HG03575 (cell line): ENCODE measurements around the gene APEX1.
"Not testable (repeated sequence)": the region's sequence is repeated elsewhere in the genome, so short reads cannot be mapped to it uniquely, and the experiment has no call there.

Experiments
- ATAC-seq: cut with Tn5 transposase; IDR thresholded peaks from one replicate; pipeline ENCODE4 v1.9.1; 2021; ENCODE audit not compliant: unreplicated experiment, insufficient number of reproducible peaks, low FRiP score; ENCODE audit errors: extremely low read depth

The APEX1 gene

DNA sequence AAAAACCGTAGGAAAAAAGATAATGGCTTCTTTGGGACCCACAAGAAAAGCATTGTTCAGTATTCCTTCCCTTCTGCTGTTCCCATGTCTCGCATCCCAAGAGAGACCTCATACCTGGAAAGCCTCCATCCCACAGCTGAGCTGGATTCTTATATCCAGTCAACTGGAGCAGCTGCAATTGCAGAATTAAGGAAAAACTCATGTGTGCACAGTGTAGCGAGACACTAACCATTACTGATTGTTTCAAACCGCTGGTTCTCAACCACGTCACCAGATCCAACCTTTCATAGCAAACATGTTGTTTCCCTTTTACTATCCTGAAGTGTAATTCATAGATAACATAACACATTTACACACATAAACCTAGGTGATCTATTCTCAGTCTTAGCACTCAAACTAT lies 44.9 kb downstream of the APEX1 start:
- ATAC-seq: no peak

DNA sequence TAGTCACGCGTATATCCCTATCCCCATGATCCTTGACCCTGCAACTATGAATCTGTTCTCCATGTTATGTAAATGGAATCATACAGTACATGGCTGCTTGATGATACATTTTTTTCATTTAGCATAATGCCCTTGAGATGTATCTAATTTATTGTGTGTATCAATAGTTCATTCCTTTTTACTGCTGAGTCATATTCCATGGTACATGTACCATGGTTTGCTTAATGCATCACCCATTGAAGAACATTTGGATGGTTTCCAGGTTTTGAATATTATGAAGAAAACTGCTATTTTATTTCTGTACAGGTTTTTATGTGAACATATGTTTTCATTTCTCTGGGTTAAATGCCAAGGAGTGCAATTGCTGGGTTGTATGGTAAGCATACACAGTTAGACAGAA lies 46.3 kb downstream of the APEX1 start:
- no peak for ATAC-seq

DNA sequence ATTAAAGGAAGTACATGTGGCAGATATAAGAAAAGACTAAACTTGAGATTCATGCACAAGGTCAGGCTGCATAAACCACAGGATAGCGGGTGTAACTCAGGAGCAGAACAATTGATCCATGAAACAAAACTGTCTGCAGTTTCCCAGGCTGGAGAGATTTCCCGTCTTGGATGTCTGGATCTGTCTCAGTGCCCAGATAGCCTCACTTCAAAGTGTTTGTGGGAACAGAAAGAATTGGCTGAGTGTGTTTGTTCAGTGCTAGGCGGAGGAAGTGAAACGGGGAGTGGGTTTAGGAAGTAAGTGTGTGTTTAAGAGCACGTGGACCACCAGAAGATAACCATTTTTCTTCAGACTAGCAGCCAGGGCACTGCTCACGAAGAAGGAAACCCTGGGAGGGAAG lies 48.9 kb downstream of the APEX1 start:
- no peak for ATAC-seq

DNA sequence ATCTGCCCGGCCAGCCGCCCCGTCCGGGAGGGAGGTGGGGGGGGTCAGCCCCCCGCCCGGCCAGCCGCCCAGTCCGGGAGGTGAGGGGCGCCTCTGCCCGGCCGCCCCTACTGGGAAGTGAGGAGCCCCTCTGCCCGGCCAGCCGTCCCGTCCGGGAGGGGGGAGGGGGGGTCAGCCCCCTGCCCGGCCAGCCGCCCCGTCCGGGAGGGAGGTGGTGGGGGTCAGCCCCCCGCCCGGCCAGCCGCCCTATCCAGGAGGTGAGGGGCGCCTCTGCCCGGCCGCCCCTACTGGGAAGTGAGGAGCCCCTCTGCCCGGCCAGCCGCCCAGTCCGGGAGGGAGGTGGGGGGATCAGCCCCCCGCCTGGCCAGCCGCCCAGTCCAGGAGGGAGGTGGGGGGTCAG lies 51.2 kb downstream of the APEX1 start:
- ATAC-seq: not testable (repeated sequence)

DNA sequence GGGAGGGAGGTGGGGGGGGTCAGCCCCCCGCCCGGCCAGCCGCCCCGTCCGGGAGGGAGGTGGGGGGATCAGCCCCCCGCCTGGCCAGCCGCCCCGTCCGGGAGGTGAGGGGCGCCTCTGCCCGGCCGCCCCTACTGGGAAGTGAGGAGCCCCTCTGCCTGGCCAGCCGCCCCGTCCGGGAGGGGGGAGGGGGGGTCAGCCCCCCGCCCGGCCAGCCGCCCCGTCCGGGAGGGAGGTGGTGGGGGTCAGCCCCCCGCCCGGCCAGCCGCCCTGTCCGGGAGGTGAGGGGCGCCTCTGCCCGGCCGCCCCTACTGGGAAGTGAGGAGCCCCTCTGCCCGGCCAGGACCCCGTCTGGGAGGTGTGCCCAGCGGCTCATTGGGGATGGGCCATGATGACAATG lies 51.7 kb downstream of the APEX1 start:
- ATAC-seq: not testable (repeated sequence)
